Stimulated activated CD8-positive, alpha-beta memory T cell treated with anti-CD3 and anti-CD28 coated beads, Interleukin-7, amount 100 ng/mL, for 4 hours (primary cell): ENCODE results near the gene KCNA3.

ENCODE experiments used
- DNase-seq, 2 donors: peaks; one replicate each; pipeline ENCODE4 v3.0.0-alpha.2; 2020; ENCODE audit warnings: low read depth in 2 of 2

KCNA3 gene

GRCh38 chr1:110639724-110640386 lies 34.9 kb downstream of the KCNA3 start:
- no peak for DNase-seq

- DNase-seq: no peak
These were observed 36.2 kb downstream of the KCNA3 start for GRCh38 chr1:110638556-110638955.

- no peak for DNase-seq
These were observed 36.7 kb downstream of the KCNA3 start for GRCh38 chr1:110638058-110638457.

- no peak for DNase-seq
These were observed 37.3 kb downstream of the KCNA3 start for GRCh38 chr1:110637475-110637874.

- DNase-seq: no peak
These were observed 38.4 kb downstream of the KCNA3 start for GRCh38 chr1:110636149-110636935.

- no peak for DNase-seq
These were observed 39.3 kb downstream of the KCNA3 start for GRCh38 chr1:110635434-110635833.

GRCh38 chr1:110634455-110635311 lies 40.1 kb downstream of the KCNA3 start:
- DNase-seq: peak in 1 of 2 donors; percentile 52

GRCh38 chr1:110634086-110634454 lies 40.7 kb downstream of the KCNA3 start:
- no peak for DNase-seq

- no peak for DNase-seq
These were observed 41.1 kb downstream of the KCNA3 start for GRCh38 chr1:110633646-110634030.

- DNase-seq: no peak
These were observed 42.7 kb downstream of the KCNA3 start for GRCh38 chr1:110631836-110632620.

- DNase-seq: peak; percentile 67 to 72
These were observed 43.7 kb downstream of the KCNA3 start for GRCh38 chr1:110630839-110631663.

- no peak for DNase-seq
These were observed 46.2 kb downstream of the KCNA3 start for GRCh38 chr1:110628323-110629105.

GRCh38 chr1:110627764-110628163 lies 47.0 kb downstream of the KCNA3 start:
- DNase-seq: no peak

- DNase-seq: no peak
These were observed 47.9 kb downstream of the KCNA3 start for GRCh38 chr1:110626889-110627288.
